NCI-H69 (cell line): ENCODE measurements around the gene LHX4.

Source experiments
- DNase-seq: peaks from one replicate; lab custom pipeline; 2025; lab: John Stamatoyannopoulos, UW

The LHX4 gene

DNA sequence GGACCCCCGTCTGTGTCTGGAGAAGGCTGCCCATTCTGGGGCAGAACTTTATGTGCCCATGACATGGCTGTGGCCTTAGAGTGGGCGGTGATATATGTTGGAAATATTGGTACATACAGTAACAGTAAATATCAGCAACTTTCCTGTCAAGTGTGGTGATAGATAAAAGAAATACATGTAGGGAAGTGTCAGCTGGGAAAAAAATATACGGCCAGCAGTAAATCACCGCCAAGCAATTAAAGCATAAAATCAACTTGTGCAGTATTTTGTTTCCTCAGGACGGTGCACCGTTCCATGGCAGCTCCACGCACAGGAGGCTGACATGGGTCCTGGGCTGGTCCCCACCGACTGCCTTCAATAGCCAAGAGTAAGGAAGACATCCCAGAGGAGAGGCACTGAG lies 27.4 kb downstream of the LHX4 start:
- no peak for DNase-seq

DNA sequence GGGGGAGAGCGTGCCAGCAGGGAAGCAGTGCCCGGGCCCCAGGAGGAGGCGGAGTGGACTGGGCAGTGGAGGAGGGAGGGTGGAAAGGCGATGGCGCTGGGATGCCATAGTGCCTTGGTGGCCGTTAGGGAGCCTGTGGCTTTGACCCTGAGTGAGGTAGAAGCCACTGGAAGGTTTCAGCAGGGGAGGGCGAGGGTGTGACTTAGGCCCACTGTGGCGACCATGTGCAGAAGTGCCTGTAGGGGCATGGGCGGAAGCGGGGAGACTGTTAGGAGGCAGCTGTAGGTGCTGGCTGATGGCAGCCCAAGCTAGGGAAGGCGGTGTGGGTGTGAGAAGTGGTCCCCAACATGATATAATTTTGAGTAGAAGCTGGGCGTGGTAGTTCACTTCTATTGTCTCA lies 28.2 kb downstream of the LHX4 start:
- no peak for DNase-seq

DNA sequence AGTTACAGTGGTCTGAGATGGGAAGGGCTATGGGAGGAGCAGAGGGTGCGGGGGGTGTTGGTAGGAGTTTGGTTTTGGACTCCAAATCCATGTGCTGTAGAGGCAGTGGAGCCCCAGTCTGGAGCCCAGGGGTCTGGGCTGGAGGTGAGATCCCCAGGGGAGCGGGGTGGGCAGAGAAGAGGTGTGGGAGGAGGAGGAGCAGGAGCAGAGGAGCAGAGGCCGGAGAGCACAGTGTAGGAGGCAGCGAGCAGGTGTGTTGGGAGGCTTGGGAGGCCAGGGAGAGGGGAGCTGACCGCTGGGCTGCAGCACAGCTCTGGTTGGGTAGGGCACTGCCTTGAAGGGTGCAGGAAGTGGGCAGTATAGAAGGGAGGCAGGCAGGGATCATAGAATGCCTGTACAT lies 28.9 kb downstream of the LHX4 start:
- no peak for DNase-seq

DNA sequence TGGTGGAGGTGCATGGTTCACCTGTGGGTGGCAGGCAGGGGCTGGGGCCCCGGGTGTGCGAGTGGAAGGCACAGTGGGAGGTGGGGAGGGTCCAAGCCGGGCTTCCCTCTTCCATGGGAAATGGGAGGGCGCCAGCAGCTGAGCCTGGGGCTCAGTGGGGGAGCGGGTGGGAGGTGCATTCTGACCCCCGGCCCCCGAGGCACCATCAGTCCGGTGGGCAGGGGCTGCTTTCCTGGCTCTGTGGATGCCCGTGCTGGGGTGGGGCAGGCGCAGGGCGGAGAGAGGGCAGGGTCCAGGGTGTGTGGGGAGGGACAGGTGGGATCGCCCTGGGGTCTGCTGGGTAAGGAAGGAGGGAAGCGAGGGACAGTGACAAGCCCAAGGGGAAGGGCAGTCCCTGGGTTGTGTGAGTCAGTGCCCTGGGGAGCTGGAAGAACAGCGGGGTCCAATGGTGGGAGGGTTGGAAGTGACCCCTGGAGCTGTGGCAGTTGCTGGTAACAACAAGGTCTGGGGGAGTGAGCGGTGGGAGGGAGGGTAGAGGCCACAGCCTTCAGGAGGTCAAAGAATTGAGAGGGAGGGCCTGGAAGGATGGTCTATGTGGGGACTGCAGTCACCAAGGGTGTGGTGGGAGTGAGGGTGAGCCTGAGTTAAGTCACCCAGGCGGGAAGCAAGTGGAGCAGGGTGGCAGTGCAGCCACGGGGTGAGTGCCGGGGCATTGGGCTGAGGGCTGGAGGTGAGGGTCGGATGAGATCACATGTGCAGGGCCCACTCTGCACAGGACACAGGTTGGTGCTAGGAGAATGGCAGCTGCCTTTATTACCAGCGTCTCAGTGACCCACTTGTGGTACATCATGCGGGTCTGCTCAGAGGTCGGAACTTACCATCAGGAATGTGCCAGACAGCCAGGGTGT lies 29.6 kb downstream of the LHX4 start:
- DNase-seq: no peak

DNA sequence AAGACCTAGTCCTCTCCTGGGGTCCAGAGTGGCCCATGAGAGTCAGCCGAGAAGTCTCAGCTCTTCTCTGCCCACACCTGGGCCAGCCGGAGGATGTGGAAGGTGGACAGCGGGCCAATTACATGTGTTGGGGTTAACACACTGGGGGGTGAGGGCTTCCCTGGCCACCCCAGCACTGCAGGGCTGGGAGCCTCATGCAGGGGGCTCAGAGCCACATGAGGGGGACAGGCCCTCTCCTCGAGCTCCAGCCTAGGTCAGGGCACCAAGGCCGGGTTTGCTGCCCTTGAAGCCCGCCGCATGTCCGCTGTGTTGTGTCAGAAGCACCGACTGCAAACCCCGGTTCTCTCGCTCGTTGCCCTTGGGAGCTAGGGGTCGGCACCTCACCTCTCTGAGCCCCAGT lies 30.5 kb downstream of the LHX4 start:
- DNase-seq: no peak

DNA sequence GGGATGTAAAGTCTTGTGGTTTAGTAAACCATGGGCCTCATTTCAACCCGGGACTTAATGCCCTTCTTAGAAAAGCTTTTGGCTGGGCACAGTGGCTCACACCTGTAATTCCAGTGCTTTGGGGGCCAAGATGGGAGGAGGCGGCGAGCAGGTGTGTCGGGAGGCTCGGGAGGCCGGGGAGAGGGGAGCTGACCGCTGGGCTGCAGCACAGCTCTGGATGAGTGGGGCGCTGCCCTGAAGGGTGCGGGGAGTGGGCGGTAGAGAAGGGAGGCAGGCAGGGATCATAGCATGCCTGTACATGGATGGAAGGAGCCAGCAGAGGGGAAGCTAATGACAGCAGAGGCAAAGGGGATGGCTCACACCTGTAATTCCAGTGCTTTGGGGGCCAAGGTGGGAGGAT lies 31.0 kb downstream of the LHX4 start:
- no peak for DNase-seq

DNA sequence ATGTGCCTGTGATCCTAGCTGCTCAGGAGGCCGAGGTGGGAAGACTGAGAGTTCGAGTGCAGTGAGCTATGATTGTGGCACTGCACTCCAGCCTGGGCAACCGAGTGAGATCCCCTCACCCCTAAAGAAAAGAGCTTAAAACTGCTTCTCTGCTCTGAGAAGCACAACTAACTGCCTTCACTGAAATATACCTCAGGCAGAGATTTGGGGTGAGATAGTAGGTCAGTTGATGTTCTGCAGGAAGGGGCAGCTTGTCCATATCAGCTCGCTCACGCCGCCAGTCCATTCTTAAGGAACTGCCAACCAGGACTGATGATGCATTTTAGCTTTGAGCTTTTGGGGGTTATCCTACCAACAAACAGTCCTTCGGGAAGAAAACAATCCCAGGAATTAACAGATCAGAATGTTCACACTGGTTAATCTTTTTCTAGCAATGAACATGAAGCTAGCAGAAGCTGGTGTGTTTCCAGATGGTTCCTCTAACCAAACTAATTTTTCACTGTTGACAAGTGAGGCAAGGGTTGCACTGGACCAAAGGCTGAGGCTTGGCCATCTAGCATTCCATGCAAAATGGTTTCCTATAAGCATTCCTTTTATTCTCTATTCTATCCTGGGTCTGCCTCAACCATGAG lies 31.6 kb downstream of the LHX4 start:
- DNase-seq: no peak

DNA sequence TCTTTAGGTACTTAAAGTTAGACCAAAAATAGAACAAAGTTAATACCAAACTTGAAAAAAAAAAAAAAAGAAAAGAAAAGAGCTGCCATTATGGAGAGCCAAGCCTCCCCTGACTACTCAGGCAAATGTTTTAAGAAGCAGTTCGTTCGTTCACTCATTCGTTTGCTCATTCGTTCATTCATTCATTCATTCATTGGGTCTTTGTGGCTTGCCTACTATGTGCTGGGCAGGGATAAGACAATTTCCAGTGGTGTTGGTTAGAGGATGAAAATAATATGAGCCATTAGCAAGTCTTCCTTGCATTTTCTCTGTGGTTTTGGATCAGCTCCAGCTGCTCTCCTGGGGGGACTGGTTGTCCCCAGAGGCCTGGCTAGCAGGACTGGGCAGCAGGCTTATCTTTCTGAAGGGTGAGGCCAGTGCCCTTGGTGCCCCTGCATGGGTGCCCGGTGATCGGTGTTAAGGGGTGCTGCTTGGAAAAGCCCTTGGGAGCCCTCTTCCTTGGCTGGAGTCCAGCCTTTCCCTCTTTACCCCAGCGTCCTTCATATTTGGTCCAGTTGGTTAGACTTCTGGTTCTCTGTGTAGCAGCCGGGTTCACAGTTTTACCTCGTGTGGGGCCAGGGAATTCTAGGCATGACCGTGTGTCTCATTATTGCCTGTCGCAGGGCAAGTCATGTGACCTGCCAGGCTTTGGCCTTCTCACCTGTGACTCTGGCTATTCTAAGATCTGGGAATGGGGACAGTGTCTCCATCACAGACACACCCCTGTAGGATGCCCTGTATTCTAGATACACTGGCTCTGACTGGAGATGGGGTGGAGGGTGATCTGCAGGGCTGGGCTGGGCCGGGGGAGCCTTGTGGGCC lies 32.8 kb downstream of the LHX4 start:
- DNase-seq: no peak

DNA sequence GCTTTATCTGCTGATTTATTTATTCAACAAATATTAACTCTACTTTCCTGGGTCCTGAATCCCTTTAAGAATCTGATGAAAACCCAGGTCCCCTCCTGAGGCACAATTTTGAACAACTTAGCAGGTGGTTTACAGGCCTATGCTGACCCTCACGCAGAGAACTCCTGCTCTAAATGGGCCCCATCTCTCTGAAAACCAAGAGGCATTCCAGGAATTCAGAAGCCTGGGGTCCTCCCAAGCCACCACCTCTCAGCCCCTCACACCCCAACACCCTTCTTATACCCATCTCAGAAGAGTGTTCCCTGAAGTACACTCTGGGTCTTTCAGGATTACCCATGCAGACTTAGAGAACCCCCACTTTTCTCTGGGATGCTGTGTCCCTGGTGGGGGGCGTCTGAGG lies 34.5 kb downstream of the LHX4 start:
- no peak for DNase-seq

DNA sequence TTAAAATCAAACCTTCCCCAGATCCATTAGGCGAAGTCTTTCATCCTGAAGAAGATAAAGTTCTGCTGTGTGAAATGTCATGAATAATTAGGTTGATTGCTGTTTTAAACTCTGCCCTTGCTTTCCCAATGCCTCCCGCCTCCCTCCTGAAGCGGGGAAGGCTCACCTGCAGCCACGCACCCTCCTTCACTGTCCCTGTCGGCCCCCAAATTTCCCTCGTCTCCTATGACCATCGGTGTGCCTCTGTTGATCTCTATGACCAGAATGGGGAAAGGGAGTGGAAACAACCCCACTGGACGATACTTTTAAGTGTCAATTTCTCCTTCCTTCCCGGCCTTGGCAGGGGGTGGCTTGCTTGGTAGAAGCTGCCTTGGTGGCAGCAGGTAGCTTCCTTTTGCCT lies 35.1 kb downstream of the LHX4 start:
- DNase-seq: no peak

DNA sequence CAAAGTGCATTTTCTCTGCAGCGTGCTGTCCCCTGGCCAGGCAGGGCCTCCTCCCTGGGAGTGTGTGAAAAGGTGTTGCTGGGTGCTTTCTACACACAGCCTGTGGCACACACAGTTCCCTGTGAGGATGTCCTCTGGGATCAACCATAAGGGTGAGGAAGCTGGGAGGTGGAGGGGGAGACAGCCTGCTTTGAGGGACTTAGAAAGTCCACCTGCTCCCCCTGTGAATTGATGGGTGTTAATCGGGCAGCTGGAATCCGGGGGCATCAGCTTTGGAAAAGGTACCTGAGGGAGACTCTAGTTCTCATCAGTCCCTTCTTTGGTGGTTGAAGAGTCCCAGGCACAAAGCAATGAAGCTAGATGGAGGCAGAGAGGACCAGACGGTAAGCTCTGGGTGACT lies 35.8 kb downstream of the LHX4 start:
- DNase-seq: no peak

DNA sequence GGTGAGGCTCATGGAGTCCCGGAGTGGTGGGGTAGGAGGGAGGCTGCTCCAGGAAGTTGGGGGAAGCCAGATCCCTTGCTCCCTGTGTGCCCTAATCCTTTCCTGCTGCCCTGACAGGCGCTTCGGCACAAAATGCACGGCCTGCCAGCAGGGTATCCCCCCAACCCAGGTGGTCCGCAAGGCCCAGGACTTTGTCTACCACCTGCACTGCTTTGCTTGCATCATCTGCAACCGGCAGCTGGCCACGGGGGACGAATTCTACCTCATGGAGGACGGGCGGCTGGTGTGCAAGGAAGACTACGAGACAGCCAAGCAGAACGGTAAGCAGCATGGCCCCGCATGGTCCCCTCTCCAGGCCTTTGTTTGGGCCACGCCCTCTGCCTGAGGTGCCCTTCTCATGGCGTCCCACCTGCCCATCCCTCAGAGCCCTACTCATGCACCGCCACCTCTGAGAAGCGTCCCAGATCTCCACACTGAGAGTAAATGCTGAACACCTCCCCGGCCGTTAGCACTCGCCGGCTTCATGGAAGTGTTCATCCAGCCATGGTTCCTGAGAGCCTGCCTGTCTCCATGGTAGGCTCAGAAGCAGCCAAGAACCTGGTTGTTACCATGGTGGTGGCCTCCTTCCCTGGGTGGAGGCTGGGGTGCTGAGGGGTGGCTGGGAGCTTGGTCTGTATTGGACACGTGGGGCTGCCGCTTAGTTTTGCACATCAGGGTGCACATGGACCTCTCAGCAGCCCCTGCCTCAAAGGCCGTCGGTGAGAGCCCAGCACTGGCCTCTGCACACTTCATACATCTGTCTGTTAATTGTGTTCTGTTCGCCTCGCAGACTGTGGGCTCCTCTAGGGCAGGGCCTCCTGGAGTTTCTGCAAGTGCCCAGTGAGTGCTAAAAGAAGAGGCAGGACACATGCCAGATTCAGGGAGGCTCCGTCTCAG lies 36.5 kb downstream of the LHX4 start:
- no peak for DNase-seq

DNA sequence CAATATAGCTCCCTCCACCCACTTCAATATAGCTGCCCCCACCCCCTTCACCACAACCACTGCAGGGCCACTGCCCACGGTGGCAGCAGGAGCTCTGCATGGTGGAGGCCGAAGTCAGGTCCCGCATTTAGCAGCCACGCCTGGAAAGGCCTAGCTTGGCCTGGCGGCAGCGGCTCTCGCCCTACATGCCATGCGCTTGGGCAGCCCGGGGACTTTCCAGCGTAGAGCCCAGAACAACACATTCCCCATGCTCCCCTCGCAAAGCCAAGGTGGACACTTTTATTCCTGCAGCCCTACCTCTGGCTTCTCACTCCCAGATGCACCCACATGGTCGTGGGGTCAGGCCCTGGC lies 37.1 kb downstream of the LHX4 start:
- DNase-seq: no peak

DNA sequence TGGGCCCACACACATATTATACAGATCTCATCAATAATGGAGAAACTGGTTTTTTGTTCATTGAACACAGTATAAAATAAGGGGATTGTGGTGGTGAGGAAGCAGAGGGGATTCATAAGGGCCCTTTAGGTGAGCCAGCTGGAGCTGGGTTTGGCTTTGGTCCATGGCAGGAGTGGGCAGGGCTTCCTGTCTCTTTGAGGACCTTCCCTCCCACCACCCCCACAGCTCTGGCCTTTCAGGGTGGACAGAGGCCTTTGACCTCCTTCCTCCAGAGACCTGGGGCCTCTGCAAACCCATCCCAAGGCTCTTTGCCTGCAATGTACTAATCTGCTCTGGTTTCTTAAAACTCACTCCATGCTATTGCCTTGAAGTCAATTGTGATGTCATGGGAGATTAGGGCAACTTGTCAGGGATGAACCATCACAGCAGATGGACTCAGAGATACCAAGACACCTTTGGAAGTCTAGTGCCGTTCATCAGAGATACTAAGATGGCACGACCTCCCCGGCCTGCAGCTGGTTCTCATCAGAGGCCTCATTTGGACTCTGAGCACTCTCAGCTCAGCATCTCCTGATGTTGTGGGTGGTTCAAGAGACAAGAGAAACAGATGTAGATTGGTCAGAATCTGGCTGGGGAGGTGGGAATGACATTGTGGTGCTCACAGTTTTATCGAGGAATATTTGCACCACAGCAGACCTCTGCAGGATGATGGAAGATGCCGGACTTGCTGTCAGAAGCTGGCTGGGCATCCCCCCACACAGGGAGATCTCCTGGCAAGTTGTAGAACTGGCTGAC lies 37.9 kb downstream of the LHX4 start:
- no peak for DNase-seq

DNA sequence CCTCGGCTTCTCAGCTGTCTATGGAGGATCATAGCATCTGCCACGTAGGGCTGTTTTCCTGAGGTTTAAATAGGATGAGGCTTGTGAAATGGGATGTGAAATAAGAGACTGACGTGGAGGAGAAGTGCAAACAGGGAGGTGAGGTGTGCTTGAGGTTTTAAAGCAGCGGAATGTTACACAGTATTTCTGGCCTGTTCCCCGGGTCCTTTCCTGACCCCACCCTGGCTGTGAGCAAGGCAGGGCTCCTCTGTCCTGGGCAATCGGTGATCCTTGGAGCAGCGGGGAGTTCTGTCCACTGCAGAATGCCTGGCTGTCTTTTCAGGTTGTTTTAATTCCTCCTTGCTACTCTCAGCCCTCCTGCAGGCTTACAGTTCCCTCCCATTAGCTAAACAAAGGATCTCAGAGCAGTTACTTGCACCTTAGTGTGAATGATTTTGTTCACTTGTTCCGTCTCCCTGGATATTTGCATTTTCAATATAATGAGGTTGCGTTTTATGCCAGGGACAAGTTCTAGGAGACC lies 38.6 kb downstream of the LHX4 start:
- DNase-seq: no peak

DNA sequence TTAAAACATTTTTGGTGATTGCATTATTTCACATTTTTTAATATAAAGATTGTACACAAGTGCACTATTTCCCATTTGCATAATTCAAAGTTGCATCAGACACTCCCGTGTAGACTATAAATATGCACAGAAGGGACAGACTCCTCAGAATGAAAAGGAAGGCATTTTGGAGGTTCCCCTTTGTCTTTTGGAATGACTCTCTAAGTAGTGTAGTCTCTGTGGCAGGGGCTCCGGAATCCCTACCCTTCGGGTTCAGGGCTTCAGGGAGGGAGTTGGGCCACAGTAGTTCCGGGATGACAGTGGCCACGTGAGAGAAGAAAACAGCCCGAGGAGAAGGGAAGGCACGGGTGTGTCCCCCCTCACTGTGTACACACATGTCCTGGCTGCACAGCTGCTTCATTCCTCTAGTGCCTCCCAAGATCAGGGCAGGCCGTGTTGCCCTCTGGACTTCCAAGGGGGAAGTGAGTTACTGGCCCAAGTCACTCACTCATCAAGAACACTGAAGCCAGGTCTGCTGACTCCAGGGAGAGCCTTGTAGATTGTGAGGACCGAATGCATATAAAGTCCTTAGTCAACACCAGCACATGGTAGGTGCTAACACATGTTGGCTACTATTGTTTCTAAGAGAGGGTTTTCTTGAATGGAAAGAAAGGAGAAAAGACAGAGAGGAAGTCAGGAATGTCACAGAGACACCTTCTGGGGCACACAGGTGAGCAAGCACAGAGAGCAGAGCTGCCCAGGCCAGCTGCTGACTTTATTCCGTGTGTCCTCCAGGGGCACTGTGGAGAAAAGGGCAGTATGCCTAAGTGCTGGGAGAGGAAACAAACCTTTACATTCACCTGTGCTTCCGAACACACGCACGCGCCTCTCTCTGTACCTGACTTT lies 39.8 kb downstream of the LHX4 start:
- DNase-seq: peak; percentile 69

DNA sequence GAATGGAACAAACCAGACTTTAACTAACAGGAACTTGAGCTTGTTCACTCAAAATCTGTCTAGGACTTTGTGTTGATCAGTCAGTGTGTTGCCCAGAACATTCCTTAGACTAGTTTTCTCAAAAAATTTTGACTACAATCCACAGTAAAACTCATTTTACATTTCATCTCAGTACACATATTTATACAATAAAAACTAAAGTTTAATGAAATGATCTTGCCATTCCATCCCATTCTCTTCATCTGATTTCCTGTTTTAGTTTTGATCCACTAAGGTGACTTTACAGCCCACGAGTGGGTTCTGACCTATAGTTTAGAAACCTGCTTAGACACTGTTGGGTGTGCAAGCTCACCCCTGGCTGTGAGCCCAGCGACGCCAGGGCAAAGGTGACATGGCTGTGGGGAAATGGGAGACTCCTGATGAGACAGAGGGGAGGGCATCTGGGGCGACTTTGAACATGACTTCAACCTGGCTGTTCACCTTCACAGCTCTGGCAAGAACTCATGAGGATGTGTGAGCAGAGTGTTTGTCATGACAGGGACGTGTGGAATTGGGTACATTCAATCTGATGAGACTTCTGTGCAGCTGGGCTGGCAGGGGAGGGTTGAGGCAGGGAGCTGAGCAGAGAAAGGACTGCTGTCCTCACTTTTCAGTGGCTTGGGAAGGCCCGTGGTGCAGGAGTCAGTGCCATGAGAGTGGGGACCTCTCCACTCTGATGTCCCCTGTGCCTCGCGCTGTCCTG lies 40.6 kb downstream of the LHX4 start:
- DNase-seq: no peak

DNA sequence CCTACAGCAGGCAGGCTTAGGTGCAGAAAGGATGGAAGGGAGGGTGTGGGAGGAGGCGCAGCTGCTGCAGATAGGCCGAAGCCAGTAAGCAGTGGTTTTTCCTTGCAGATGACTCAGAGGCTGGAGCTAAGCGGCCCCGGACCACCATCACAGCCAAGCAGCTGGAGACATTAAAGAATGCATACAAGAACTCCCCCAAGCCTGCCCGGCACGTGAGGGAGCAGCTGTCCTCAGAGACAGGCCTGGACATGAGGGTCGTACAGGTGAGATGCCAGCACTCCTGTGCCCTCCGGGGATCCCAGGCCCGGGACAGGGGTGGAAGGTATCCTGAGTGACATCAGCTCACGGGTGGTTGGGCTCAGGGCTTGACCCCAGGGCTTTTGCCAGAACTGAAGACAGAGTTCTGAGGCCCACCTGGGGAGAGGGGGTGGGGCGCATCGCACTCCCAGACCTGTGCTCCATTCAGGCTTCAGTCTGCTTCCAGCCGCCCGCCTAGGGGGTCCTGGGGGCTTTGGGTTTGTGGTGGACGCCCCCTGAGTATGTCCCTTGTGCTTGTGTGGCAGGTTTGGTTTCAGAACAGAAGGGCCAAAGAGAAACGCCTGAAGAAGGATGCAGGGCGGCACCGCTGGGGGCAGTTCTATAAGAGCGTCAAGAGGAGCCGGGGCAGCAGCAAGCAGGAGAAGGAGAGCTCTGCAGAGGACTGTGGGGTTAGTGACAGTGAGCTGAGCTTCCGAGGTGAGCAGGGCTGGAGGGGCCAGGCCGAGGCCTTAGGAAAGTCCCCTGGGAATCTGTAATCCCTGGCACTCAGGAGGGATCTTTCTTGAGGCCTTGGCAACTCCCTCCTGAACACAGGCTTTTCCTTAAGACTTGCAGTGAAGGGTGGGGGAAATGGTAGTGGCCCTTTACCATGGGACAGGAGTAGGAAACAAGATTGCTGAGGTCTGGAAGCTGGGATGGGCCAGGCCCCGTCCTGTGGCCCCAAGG lies 41.5 kb downstream of the LHX4 start:
- no peak for DNase-seq
